Osteoblast (primary cell): ENCODE results near the gene DRD2. TPM values are rescaled to one million over a fixed set of nuclear protein-coding genes. Genes with fewer than 3 reads are reported as not detected.

Experiments
- DNase-seq: peaks from one replicate; pipeline ENCODE4 v3.0.0; 2011; ENCODE audit warnings: low spot score, mixed read lengths; ENCODE audit not compliant: insufficient read length; ENCODE audit errors: missing footprints
- H2AFZ ChIP-seq: 2 replicates; pipeline ENCODE4 v1.6.0; 2011; ENCODE audit warnings: mild to moderate bottlenecking, low read length
- H3K27ac ChIP-seq: 2 replicates; pipeline ENCODE4 v1.5.1; 2011; ENCODE audit warnings: mild to moderate bottlenecking, low read depth, low read length, moderate library complexity
- H3K27me3 ChIP-seq: 2 replicates; pipeline ENCODE4 v1.6.0; 2012; ENCODE audit warnings: mild to moderate bottlenecking, control low read depth, inconsistent platforms, low read length, moderate library complexity; ENCODE audit not compliant: insufficient read depth
- H3K36me3 ChIP-seq: 2 replicates; pipeline ENCODE4 v1.5.1; 2011; ENCODE audit warnings: mild to moderate bottlenecking, low read length, control low read depth, moderate library complexity; ENCODE audit not compliant: insufficient read depth
- H3K4me1 ChIP-seq: 2 replicates; pipeline ENCODE4 v1.5.1; 2011; ENCODE audit warnings: mild to moderate bottlenecking, low read length, control low read depth, moderate library complexity; ENCODE audit not compliant: insufficient read depth
- H3K4me2 ChIP-seq: 2 replicates; pipeline ENCODE4 v1.6.0; 2011; ENCODE audit warnings: mild to moderate bottlenecking, low read length; ENCODE audit not compliant: insufficient read depth
- H3K4me3 ChIP-seq: fragments of 200-600 bp; sonication (generic); 3 replicates; pipeline ENCODE4 v1.5.1; 2012; ENCODE audit warnings: mild to moderate bottlenecking, low read length, inconsistent platforms; ENCODE audit not compliant: insufficient read depth
- H3K79me2 ChIP-seq: 2 replicates; pipeline ENCODE4 v1.6.0; 2012; ENCODE audit warnings: mild to moderate bottlenecking, low read length, control low read depth, inconsistent platforms; ENCODE audit not compliant: insufficient read depth
- H3K9me3 ChIP-seq: 2 replicates; pipeline ENCODE4 v1.5.1; 2011; ENCODE audit warnings: low read depth, low read length, control low read depth
- H4K20me1 ChIP-seq: 2 replicates; pipeline ENCODE4 v1.6.0; 2012; ENCODE audit warnings: mild to moderate bottlenecking, low read length, control low read depth; ENCODE audit not compliant: insufficient read depth
- CTCF ChIP-seq: IDR thresholded peaks from 2 replicates; pipeline ENCODE4 v1.5.1; 2011; ENCODE audit warnings: mild to moderate bottlenecking, low read depth, low read length, moderate library complexity; ENCODE audit errors: extremely low read depth
- total RNA-seq: library from RNA; depleted of rRNA; stranded (reverse); fragments of >200 nt; gene quantifications from 2 replicates; pipeline ENCODE4 v1.2.3, GENCODE V29; 2012

Gene DRD2
- total RNA-seq, 1 donor = 0.36 TPM

GRCh38 chr11:113410414-113411135 is 64.6 kb downstream of the DRD2 start:
- H3K4me2 ChIP-seq = no peak overlapping the region
- H3K27me3 ChIP-seq = peaks cover 14% of the 10 kb centered on the region
- no peaks in the 10 kb centered on the region for H3K9me3 ChIP-seq
- DNase-seq = peak; percentile 77
- no peaks in the 10 kb centered on the region for H4K20me1 ChIP-seq
- H3K36me3 ChIP-seq = no peaks in the 10 kb centered on the region
- no peak overlapping the region for H3K27ac ChIP-seq
- H3K4me1 ChIP-seq = no peaks in the 10 kb centered on the region
- H2AFZ ChIP-seq = no peak overlapping the region
- H3K4me3 ChIP-seq = no peak overlapping the region
- TF ChIP-seq CTCF = no peak
- no peaks in the 10 kb centered on the region for H3K79me2 ChIP-seq

- H3K27me3 ChIP-seq = peaks cover 21% of the 10 kb centered on the region
- H3K9me3 ChIP-seq = no peaks in the 10 kb centered on the region
- H3K27ac ChIP-seq = no peak overlapping the region
- H3K4me2 ChIP-seq = no peak overlapping the region
- TF ChIP-seq CTCF = no peak
- peak; percentile 62 for DNase-seq
- H3K4me1 ChIP-seq = no peaks in the 10 kb centered on the region
- H3K79me2 ChIP-seq = no peaks in the 10 kb centered on the region
- no peaks in the 10 kb centered on the region for H4K20me1 ChIP-seq
- H3K4me3 ChIP-seq = no peak overlapping the region
- no peak overlapping the region for H2AFZ ChIP-seq
- H3K36me3 ChIP-seq = no peaks in the 10 kb centered on the region
Measured at GRCh38 chr11:113409526-113409925, 65.7 kb downstream of the DRD2 start.

- Histone ChIP-seq H4K20me1 (no peaks in the 10 kb centered on the region), H3K27me3 (peaks cover 27% of the 10 kb centered on the region), H3K36me3 (no peaks in the 10 kb centered on the region), H3K9me3 (no peaks in the 10 kb centered on the region), H3K4me2 (no peak overlapping the region), H3K4me3 (no peak overlapping the region), H3K27ac (no peak overlapping the region), H2AFZ (no peak overlapping the region), H3K4me1 (no peaks in the 10 kb centered on the region), H3K79me2 (no peaks in the 10 kb centered on the region)
- peak; percentile 15 for DNase-seq
- no peak for TF ChIP-seq CTCF
Measured at GRCh38 chr11:113408887-113409286, 66.3 kb downstream of the DRD2 start.

GRCh38 chr11:113408206-113408605 is 67.0 kb downstream of the DRD2 start:
- Histone ChIP-seq H3K79me2 (no peaks in the 10 kb centered on the region), H3K36me3 (no peaks in the 10 kb centered on the region), H4K20me1 (no peaks in the 10 kb centered on the region), H3K4me2 (no peak overlapping the region), H2AFZ (no peak overlapping the region), H3K4me1 (no peaks in the 10 kb centered on the region), H3K9me3 (no peaks in the 10 kb centered on the region), H3K4me3 (no peak overlapping the region), H3K27me3 (peaks cover 30% of the 10 kb centered on the region), H3K27ac (no peak overlapping the region)
- TF ChIP-seq CTCF = no peak
- DNase-seq = no peak
